Measurements from ENCODE around the gene EYA4.

GRCh38 chr6:133317704-133318103, 76.5 kb downstream of the EYA4 start:
- TF ChIP-seq CTCF (IDR thresholded peaks at IDR 0.05) (no peak), POLR2A (IDR thresholded peaks at IDR 0.05) (no peak)
